GM12878 (cell line): ENCODE measurements around the gene BCKDK. TPM values are rescaled to one million over a fixed set of nuclear protein-coding genes. Genes with fewer than 3 reads are reported as not detected.

Source experiments
- ATAC-seq: fragments of 200-7000 bp; cut with Tn5 transposase; 3 replicates; pipeline ENCODE4 v1.9.1; 2020; ENCODE audit warnings: mild to moderate bottlenecking, moderate library complexity
- BruUV-seq: library from RNA; stranded (reverse); fragments of 400-500 nt; replicated peaks from 2 replicates; lab custom pipeline; 2021; lab: Mats Ljungman, UMichigan
- CTCF ChIA-PET: fragments of 300-600 bp; sonication (Branson Sonifier 250); formaldehyde crosslinking; extraction: SDS; loops from one replicate; lab custom pipeline; 2021; ENCODE audit warnings: inconsistent platforms; lab: Yijun Ruan, JAX
- POLR2A ChIA-PET: fragments of 350-600 bp; formaldehyde crosslinking; extraction: SDS; loops from one replicate; lab custom pipeline; 2021; ENCODE audit warnings: inconsistent platforms; lab: Charles Lee
- RAD21 ChIA-PET: fragments of 300-600 bp; sonication (Branson Sonifier 250); formaldehyde crosslinking; loops from one replicate; lab custom pipeline; 2023; ENCODE audit warnings: antibody characterized with exemption; ENCODE audit not compliant: unreplicated experiment; lab: Charles Lee
- SMC1A ChIA-PET: fragments of 300-600 bp; sonication (Branson Sonifier 250); formaldehyde crosslinking; loops from one replicate; lab custom pipeline; 2023; ENCODE audit not compliant: unreplicated experiment, uncharacterized antibody; lab: Charles Lee
- DNase-seq: peaks from one replicate; pipeline ENCODE4 v3.0.0-alpha.2; 2011; ENCODE audit warnings: low read depth, low spot score
- FAIRE-seq: peaks from 3 replicates; lab custom pipeline; 2011; peaks lifted over from hg19 to GRCh38; lab: Jason Lieb, UNC
- H2AFZ ChIP-seq: 2 replicates; pipeline ENCODE4 v1.6.0; 2011; ENCODE audit warnings: low read depth, low read length, control low read depth; ENCODE audit not compliant: control insufficient read depth
- H3K27ac ChIP-seq: 2 replicates; pipeline ENCODE4 v1.5.1; 2011; ENCODE audit warnings: control low read depth; ENCODE audit not compliant: control insufficient read depth, insufficient read depth
- H3K27me3 ChIP-seq, 2 experiments: replicated peaks in 1 of 2; 2 replicates each; pipeline versions ENCODE4 v1.6.0 to v1.6.1; 2011; ENCODE audit warnings: low read length in 1 of 2; ENCODE audit not compliant: control insufficient read depth in 2 of 2, insufficient read depth in 2 of 2
- H3K36me3 ChIP-seq, 2 experiments: 2 replicates each; pipeline ENCODE4 v1.5.1; 2011; ENCODE audit warnings: low read length in 1 of 2; ENCODE audit not compliant: control insufficient read depth in 2 of 2, insufficient read depth in 2 of 2
- H3K4me1 ChIP-seq: 2 replicates; pipeline ENCODE4 v1.6.1; 2011; ENCODE audit warnings: mild to moderate bottlenecking, low read length, moderate library complexity, mixed read lengths; ENCODE audit not compliant: control insufficient read depth, insufficient read depth
- H3K4me2 ChIP-seq: 2 replicates; pipeline ENCODE4 v1.6.0; 2011; ENCODE audit warnings: control low read depth; ENCODE audit not compliant: control insufficient read depth, insufficient read depth
- H3K4me3 ChIP-seq: fragments of 200-600 bp; sonication (generic); 2 replicates; pipeline ENCODE4 v1.5.1; 2016
- H3K79me2 ChIP-seq: 2 replicates; pipeline ENCODE4 v1.6.0; 2011; ENCODE audit warnings: low read length; ENCODE audit not compliant: control insufficient read depth, insufficient read depth
- H3K9ac ChIP-seq: 2 replicates; pipeline ENCODE4 v1.8.0; 2011; ENCODE audit warnings: low read length, control low read depth, mixed read lengths; ENCODE audit not compliant: control insufficient read depth, insufficient read depth
- H3K9me3 ChIP-seq: replicated peaks from 3 replicates; pipeline ENCODE4 v1.5.1; 2011; ENCODE audit warnings: mild to moderate bottlenecking, low read length; ENCODE audit not compliant: control insufficient read depth, insufficient read depth
- H4K20me1 ChIP-seq: 2 replicates; pipeline ENCODE4 v1.6.0; 2011; ENCODE audit not compliant: control insufficient read depth, insufficient read depth
- ATF3 ChIP-seq: IDR thresholded peaks from 2 replicates; pipeline ENCODE4 v1.6.1; 2011; ENCODE audit warnings: low read depth, mild to moderate bottlenecking, low read length, moderate library complexity, borderline replicate concordance; ENCODE audit errors: extremely low read depth
- CBX5 ChIP-seq: sonication (generic); IDR thresholded peaks from 2 replicates; pipeline ENCODE4 v1.6.1; 2016; ENCODE audit warnings: low read depth, moderate library complexity, mild to moderate bottlenecking, inconsistent platforms
- EP300 ChIP-seq, 2 experiments: fragments of 150-350 bp in 1 of 2; IDR thresholded peaks; 2 replicates each; pipeline ENCODE4 v1.6.1; 2011 to 2012; ENCODE audit warnings: low read depth in 2 of 2, low read length in 2 of 2, borderline replicate concordance in 1 of 2, improper control_type of control experiment in 1 of 2, inconsistent platforms in 1 of 2; ENCODE audit not compliant: control insufficient read depth in 1 of 2
- FOXK2 ChIP-seq: fragments of 450-650 bp; IDR thresholded peaks from 2 replicates; pipeline ENCODE4 v1.6.1; 2017; ENCODE audit warnings: mild to moderate bottlenecking, moderate library complexity
- MEF2B ChIP-seq: fragments of 450-650 bp; IDR thresholded peaks from 2 replicates; pipeline ENCODE4 v1.6.1; 2018; ENCODE audit warnings: mild to moderate bottlenecking, moderate library complexity; ENCODE audit not compliant: partially characterized antibody, poor library complexity, severe bottlenecking
- MTA2 ChIP-seq: fragments of 450-650 bp; IDR thresholded peaks from 2 replicates; pipeline ENCODE4 v1.6.1; 2016; ENCODE audit warnings: low read depth, mild to moderate bottlenecking, moderate library complexity
- POLR2AphosphoS2 ChIP-seq: IDR thresholded peaks from 2 replicates; pipeline ENCODE4 v1.6.1; 2011; ENCODE audit warnings: low read depth, mild to moderate bottlenecking, low read length, improper control_type of control experiment, moderate library complexity
- POU2F2 ChIP-seq: IDR thresholded peaks from 3 replicates; pipeline ENCODE4 v1.6.1; 2011; ENCODE audit warnings: low read depth, mild to moderate bottlenecking, low read length, borderline replicate concordance
- REST ChIP-seq: IDR thresholded peaks from 2 replicates; pipeline ENCODE4 v1.6.1; 2012; ENCODE audit warnings: mild to moderate bottlenecking, low read depth, low read length
- ZNF274 ChIP-seq: IDR thresholded peaks from one replicate; pipeline ENCODE4 v1.8.0; 2011; ENCODE audit not compliant: insufficient read length, insufficient read depth
- WGBS: methylation state at CpG from one replicate; pipeline ENCODE4 v1.1.6; 2016; ENCODE audit warnings: low lambda C conversion rate; ENCODE audit not compliant: insufficient replicate concordance, insufficient coverage; ENCODE audit errors: missing lambda C conversion rate; 5-methylcytosine and 5-hydroxymethylcytosine counted together
- in situ Hi-C: fragments of 300-500 bp; cut with MboI; formaldehyde crosslinking; loops from 9 replicates; pipeline ENCODE4 v1.14.3; 2018; ENCODE audit warnings: mixed read lengths
- intact Hi-C: fragments of 100-400 bp; cut with micrococcal nuclease; formaldehyde crosslinking; loops from one replicate; pipeline ENCODE4 v1.14.2; 2022; ENCODE audit not compliant: unreplicated experiment
- polyA plus RNA-seq, 11 experiments: library from polyadenylated mRNA; depleted of rRNA in 4 of 11; unstranded in 6 of 11; stranded (reverse) in 5 of 11; fragments of >200 nt; fragmentation: Nextera tagmentation in 4 of 11; fragmentation: Illumina TruSeq in 1 of 11; extraction: Ambion mirVana in 4 of 11; extraction: Trizol in 1 of 11; gene quantifications; 1 replicate in 1 of 11; 2 replicates in 10 of 11; pipeline versions ENCODE4 v1.2.1 to v1.2.3, GENCODE V29; 2011 to 2016; ENCODE audit warnings: inconsistent platforms in 2 of 11, missing spikeins in 2 of 11, low read depth in 1 of 11
- total RNA-seq, 4 experiments: library from RNA; depleted of rRNA in 3 of 4; stranded (reverse); fragments of >200 nt in 3 of 4; fragmentation: Illumina TruSeq in 1 of 4; extraction: Trizol in 1 of 4; gene quantifications; 2 replicates each; pipeline versions ENCODE4 v1.2.1 to v1.2.3, GENCODE V29; 2013 to 2021
- TF ChIP-seq, protein P1 (sequence below): fragments of 450-650 bp; IDR thresholded peaks from 2 replicates; pipeline ENCODE4 v1.6.1; 2017; ENCODE audit warnings: low read depth, mild to moderate bottlenecking, moderate library complexity
- TF ChIP-seq, protein P2 (sequence below): IDR thresholded peaks from 2 replicates; pipeline ENCODE4 v1.6.1; 2011; ENCODE audit warnings: borderline replicate concordance, low read depth, mild to moderate bottlenecking, moderate library complexity, low read length; ENCODE audit not compliant: insufficient read depth, poor library complexity, severe bottlenecking
- TF ChIP-seq, protein P3 (sequence below): fragments of 450-650 bp; IDR thresholded peaks from 2 replicates; pipeline ENCODE4 v1.6.1; 2018; ENCODE audit warnings: mild to moderate bottlenecking, low read depth, moderate library complexity; ENCODE audit not compliant: partially characterized antibody

Gene BCKDK
- total and polyA plus RNA-seq, 10 of the 15 experiments (the other 5 are each of a cell fraction or from before 2014, with no cell fraction given), result 0.68 to 56.6 (median 32.8) TPM

DNA sequence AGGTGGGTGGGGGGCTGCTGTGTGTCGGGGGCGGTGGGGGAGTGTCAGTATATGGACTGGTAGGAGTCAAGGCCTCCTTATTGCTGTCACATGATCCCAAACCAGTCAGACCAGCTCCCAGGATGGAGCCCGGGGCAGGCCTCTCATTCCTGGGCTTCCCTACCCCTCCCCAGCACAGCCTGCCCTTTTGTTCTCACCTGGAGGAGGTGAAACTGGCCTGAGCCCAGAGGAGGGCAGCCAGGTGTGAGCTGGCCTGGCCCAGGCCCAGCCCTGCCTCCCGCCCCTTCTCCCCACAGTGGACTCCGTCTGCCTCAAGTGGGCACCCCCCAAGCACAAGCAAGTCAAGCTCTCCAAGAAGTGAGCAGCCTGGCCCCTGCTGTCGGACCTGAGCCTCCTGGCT is 22.7 kb downstream of the BCKDK start:
- H3K4me1 ChIP-seq, result no peaks in the 10 kb centered on the region
- H3K9ac ChIP-seq, result no peak overlapping the region
- no peak for ATAC-seq
- ChIA-PET CTCF (no interaction called here), SMC1A (no interaction called here), RAD21 (interaction anchor here (0.5 kb wide), 1 partner anchor 21 kb away, joined by 3 read pairs; no protein-coding TSS in a partner anchor), POLR2A (no interaction called here)
- no peak for FAIRE-seq
- H2AFZ ChIP-seq, result no peak overlapping the region
- no peak overlapping the region for H3K4me2 ChIP-seq
- no peaks in the 10 kb centered on the region for H4K20me1 ChIP-seq
- no peaks in the 10 kb centered on the region for H3K27me3 ChIP-seq
- no peak overlapping the region for H3K27ac ChIP-seq
- no peaks in the 10 kb centered on the region for H3K9me3 ChIP-seq
- no peak overlapping the region for H3K4me3 ChIP-seq
- H3K79me2 ChIP-seq, result no peaks in the 10 kb centered on the region
- WGBS, result 82% methylated on average over 4 of the region's 6 CpGs
- BruUV-seq, result no TSS peak
- intact Hi-C loops (no loop called here), in situ Hi-C loops (no loop called here)
- no peaks in the 10 kb centered on the region; a peak in 2 of 4 replicates for H3K36me3 ChIP-seq
- DNase-seq, result no peak
- TF ChIP-seq ATF3 (no peak), REST (no peak), EP300 (IDR thresholded peaks at IDR 0.05; ENCODE audit: borderline replicate concordance in 1 of 2, control insufficient read depth in 1 of 2, low read depth in 2 of 2, low read length in 2 of 2) (no peak), FOXK2 (no peak), POU2F2 (no peak), CBX5 (no peak), MTA2 (no peak), MEF2B (no peak), ZNF274 (no peak), POLR2AphosphoS2 (no peak)
- TF ChIP-seq, protein P1, sequence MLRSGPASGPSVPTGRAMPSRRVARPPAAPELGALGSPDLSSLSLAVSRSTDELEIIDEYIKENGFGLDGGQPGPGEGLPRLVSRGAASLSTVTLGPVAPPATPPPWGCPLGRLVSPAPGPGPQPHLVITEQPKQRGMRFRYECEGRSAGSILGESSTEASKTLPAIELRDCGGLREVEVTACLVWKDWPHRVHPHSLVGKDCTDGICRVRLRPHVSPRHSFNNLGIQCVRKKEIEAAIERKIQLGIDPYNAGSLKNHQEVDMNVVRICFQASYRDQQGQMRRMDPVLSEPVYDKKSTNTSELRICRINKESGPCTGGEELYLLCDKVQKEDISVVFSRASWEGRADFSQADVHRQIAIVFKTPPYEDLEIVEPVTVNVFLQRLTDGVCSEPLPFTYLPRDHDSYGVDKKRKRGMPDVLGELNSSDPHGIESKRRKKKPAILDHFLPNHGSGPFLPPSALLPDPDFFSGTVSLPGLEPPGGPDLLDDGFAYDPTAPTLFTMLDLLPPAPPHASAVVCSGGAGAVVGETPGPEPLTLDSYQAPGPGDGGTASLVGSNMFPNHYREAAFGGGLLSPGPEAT, result no peak
- TF ChIP-seq, protein P2, sequence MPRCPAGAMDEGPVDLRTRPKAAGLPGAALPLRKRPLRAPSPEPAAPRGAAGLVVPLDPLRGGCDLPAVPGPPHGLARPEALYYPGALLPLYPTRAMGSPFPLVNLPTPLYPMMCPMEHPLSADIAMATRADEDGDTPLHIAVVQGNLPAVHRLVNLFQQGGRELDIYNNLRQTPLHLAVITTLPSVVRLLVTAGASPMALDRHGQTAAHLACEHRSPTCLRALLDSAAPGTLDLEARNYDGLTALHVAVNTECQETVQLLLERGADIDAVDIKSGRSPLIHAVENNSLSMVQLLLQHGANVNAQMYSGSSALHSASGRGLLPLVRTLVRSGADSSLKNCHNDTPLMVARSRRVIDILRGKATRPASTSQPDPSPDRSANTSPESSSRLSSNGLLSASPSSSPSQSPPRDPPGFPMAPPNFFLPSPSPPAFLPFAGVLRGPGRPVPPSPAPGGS, result no peak
- TF ChIP-seq, protein P3, sequence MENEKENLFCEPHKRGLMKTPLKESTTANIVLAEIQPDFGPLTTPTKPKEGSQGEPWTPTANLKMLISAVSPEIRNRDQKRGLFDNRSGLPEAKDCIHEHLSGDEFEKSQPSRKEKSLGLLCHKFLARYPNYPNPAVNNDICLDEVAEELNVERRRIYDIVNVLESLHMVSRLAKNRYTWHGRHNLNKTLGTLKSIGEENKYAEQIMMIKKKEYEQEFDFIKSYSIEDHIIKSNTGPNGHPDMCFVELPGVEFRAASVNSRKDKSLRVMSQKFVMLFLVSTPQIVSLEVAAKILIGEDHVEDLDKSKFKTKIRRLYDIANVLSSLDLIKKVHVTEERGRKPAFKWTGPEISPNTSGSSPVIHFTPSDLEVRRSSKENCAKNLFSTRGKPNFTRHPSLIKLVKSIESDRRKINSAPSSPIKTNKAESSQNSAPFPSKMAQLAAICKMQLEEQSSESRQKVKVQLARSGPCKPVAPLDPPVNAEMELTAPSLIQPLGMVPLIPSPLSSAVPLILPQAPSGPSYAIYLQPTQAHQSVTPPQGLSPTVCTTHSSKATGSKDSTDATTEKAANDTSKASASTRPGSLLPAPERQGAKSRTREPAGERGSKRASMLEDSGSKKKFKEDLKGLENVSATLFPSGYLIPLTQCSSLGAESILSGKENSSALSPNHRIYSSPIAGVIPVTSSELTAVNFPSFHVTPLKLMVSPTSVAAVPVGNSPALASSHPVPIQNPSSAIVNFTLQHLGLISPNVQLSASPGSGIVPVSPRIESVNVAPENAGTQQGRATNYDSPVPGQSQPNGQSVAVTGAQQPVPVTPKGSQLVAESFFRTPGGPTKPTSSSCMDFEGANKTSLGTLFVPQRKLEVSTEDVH, result no peak
